H1 (cell line): Measurements from ENCODE around the gene PIERCE2. TPM values are rescaled to one million over a fixed set of nuclear protein-coding genes. Genes with fewer than 3 reads are reported as not detected.

Experiments
- CTCF ChIA-PET: fragments of 300-600 bp; sonication (Branson Sonifier 250); formaldehyde crosslinking; loops from one replicate; lab custom pipeline; 2021; ENCODE audit not compliant: partially characterized antibody; lab: Charles Lee
- POLR2A ChIA-PET: fragments of 300-600 bp; sonication (Branson Sonifier 250); formaldehyde crosslinking; loops from one replicate; lab custom pipeline; 2021; ENCODE audit warnings: inconsistent platforms; ENCODE audit not compliant: partially characterized antibody; lab: Charles Lee
- DNase-seq, 2 experiments: peaks; one replicate each; pipeline versions ENCODE4 v3.0.0 to v3.0.0-alpha.2; 2010 to 2022; ENCODE audit warnings: low spot score in 2 of 2, low read depth in 1 of 2, mixed read lengths in 1 of 2
- FAIRE-seq: peaks from 2 replicates; lab custom pipeline; 2011; peaks lifted over from hg19 to GRCh38; lab: Jason Lieb, UNC
- H2AFZ ChIP-seq: 2 replicates; pipeline ENCODE4 v1.8.1; 2012; ENCODE audit warnings: low read length, inconsistent platforms
- H2AK5ac ChIP-seq: 2 replicates; pipeline ENCODE4 v1.6.1; 2013; ENCODE audit warnings: low read depth, low read length
- H2BK120ac ChIP-seq: replicated peaks from 2 replicates; pipeline ENCODE3; 2013; ENCODE audit warnings: low read depth, low read length, inconsistent platforms
- H2BK12ac ChIP-seq: 2 replicates; pipeline ENCODE4 v1.6.1; 2013; ENCODE audit warnings: low read depth, low read length
- H2BK15ac ChIP-seq: 2 replicates; pipeline ENCODE4 v1.6.1; 2013; ENCODE audit warnings: low read length
- H2BK20ac ChIP-seq: 2 replicates; pipeline ENCODE4 v1.6.1; 2013; ENCODE audit warnings: low read length
- H2BK5ac ChIP-seq: 2 replicates; pipeline ENCODE4 v1.6.1; 2013; ENCODE audit warnings: low read depth, low read length
- H3K14ac ChIP-seq: 2 replicates; pipeline ENCODE4 v1.6.1; 2013; ENCODE audit warnings: inconsistent platforms; ENCODE audit not compliant: insufficient read length
- H3K18ac ChIP-seq: 2 replicates; pipeline ENCODE4 v1.6.1; 2013; ENCODE audit warnings: low read length; ENCODE audit errors: extremely low read depth
- H3K23ac ChIP-seq: 2 replicates; pipeline ENCODE4 v1.6.1; 2013; ENCODE audit warnings: inconsistent platforms; ENCODE audit not compliant: insufficient read length
- H3K23me2 ChIP-seq: 2 replicates; pipeline ENCODE4 v1.6.1; 2013; ENCODE audit warnings: low read depth, low read length
- H3K27ac ChIP-seq: 2 replicates; pipeline ENCODE4 v1.6.1; 2011; ENCODE audit warnings: low read depth, low read length, inconsistent platforms
- H3K27me3 ChIP-seq, 4 experiments: replicated peaks in 1 of 4; 1 replicate in 1 of 4; 2 replicates in 3 of 4; pipeline versions ENCODE4 v1.6.1 to v1.8.1; 2011 to 2013; ENCODE audit warnings: low read length in 3 of 4, mild to moderate bottlenecking in 3 of 4, inconsistent platforms in 2 of 4, mixed read lengths in 2 of 4, moderate library complexity in 1 of 4; ENCODE audit not compliant: control insufficient read depth in 3 of 4, insufficient read depth in 3 of 4; ENCODE audit errors: extremely low read depth in 1 of 4
- H3K36me3 ChIP-seq, 4 experiments: 2 replicates each; pipeline versions ENCODE4 v1.6.1 to v1.8.1; 2011 to 2013; ENCODE audit warnings: mild to moderate bottlenecking in 4 of 4, low read length in 3 of 4, moderate library complexity in 2 of 4, control low read depth in 1 of 4, inconsistent platforms in 1 of 4; ENCODE audit not compliant: insufficient read depth in 4 of 4, control insufficient read depth in 2 of 4
- H3K4ac ChIP-seq: replicated peaks from 2 replicates; pipeline ENCODE3; 2013; ENCODE audit warnings: low read length, low read depth, mixed read lengths, inconsistent platforms; ENCODE audit not compliant: insufficient read length
- H3K4me1 ChIP-seq, 4 experiments: replicated peaks in 1 of 4; 1 replicate in 1 of 4; 2 replicates in 3 of 4; pipeline versions ENCODE4 v1.6.1 to v1.8.1; 2011 to 2013; ENCODE audit warnings: low read length in 3 of 4, inconsistent platforms in 2 of 4, mixed read lengths in 1 of 4; ENCODE audit not compliant: insufficient read depth in 4 of 4, control insufficient read depth in 3 of 4
- H3K4me2 ChIP-seq, 2 experiments: 2 replicates each; pipeline versions ENCODE4 v1.6.1 to v1.8.1; 2011 to 2013; ENCODE audit warnings: low read depth in 2 of 2, low read length in 2 of 2, control low read depth in 1 of 2, inconsistent platforms in 1 of 2, mild to moderate bottlenecking in 1 of 2; ENCODE audit not compliant: insufficient read depth in 1 of 2
- H3K4me3 ChIP-seq, 4 experiments: fragments of 200-600, 300-600 bp in 1 of 4; sonication (generic), shearing (Covaris generic), sonication (Bioruptor Twin) in 1 of 4; 2 replicates each; pipeline versions ENCODE4 v1.5.1 to v1.8.1; 2011 to 2016; ENCODE audit warnings: low read length in 4 of 4, low read depth in 3 of 4, control low read depth in 2 of 4, inconsistent platforms in 2 of 4, mild to moderate bottlenecking in 2 of 4, mixed read lengths in 1 of 4, moderate library complexity in 1 of 4; ENCODE audit not compliant: insufficient read depth in 2 of 4; ENCODE audit errors: extremely low read depth in 1 of 4
- H3K56ac ChIP-seq: replicated peaks from 2 replicates; pipeline ENCODE3; 2013; ENCODE audit warnings: low read depth, mild to moderate bottlenecking, mixed read lengths, low read length, inconsistent platforms; ENCODE audit not compliant: insufficient read length
- H3K79me1 ChIP-seq: 2 replicates; pipeline ENCODE4 v1.6.1; 2013; ENCODE audit warnings: low read depth, low read length, control low read depth
- H3K79me2 ChIP-seq, 2 experiments: 2 replicates each; pipeline versions ENCODE4 v1.6.1 to v1.8.1; 2012 to 2013; ENCODE audit warnings: low read length in 2 of 2, mild to moderate bottlenecking in 2 of 2, inconsistent platforms in 1 of 2; ENCODE audit not compliant: insufficient read depth in 2 of 2, control insufficient read depth in 1 of 2
- H3K9ac ChIP-seq, 4 experiments: replicated peaks in 1 of 4; 1 replicate in 1 of 4; 2 replicates in 3 of 4; pipeline versions ENCODE4 v1.6.1 to v1.8.1; 2011 to 2013; ENCODE audit warnings: low read depth in 3 of 4, low read length in 3 of 4, control low read depth in 2 of 4, mild to moderate bottlenecking in 2 of 4, moderate library complexity in 2 of 4, inconsistent platforms in 1 of 4; ENCODE audit errors: extremely low read depth in 1 of 4
- H3K9me3 ChIP-seq, 2 experiments: 2 replicates each; pipeline versions ENCODE4 v1.6.1 to v1.8.1; 2012 to 2013; ENCODE audit warnings: mild to moderate bottlenecking in 2 of 2, moderate library complexity in 2 of 2, control low read depth in 1 of 2, inconsistent platforms in 1 of 2, low read depth in 1 of 2, low read length in 1 of 2, mixed read lengths in 1 of 2; ENCODE audit not compliant: insufficient read depth in 2 of 2
- H4K20me1 ChIP-seq, 2 experiments: replicated peaks in 1 of 2; 2 replicates each; pipeline versions ENCODE3 to v1.8.1; 2011 to 2013; ENCODE audit warnings: inconsistent platforms in 2 of 2, low read length in 2 of 2, mild to moderate bottlenecking in 1 of 2; ENCODE audit not compliant: insufficient read depth in 2 of 2, control insufficient read depth in 1 of 2
- H4K5ac ChIP-seq: 2 replicates; pipeline ENCODE4 v1.6.1; 2013; ENCODE audit warnings: low read length, low read depth, mixed read lengths, inconsistent platforms; ENCODE audit not compliant: insufficient read length
- H4K8ac ChIP-seq: 2 replicates; pipeline ENCODE4 v1.8.0; 2013; ENCODE audit warnings: mild to moderate bottlenecking, moderate library complexity, low read length, inconsistent platforms; ENCODE audit not compliant: insufficient read depth; ENCODE audit errors: extremely low read depth
- H4K91ac ChIP-seq: replicated peaks from 2 replicates; pipeline ENCODE3; 2013; ENCODE audit warnings: low read length, mixed read lengths, inconsistent platforms; ENCODE audit not compliant: insufficient read length
- ATF3 ChIP-seq: IDR thresholded peaks from 2 replicates; pipeline ENCODE4 v1.6.1; 2011; ENCODE audit warnings: low read depth, mild to moderate bottlenecking, low read length; ENCODE audit not compliant: insufficient read depth
- BACH1 ChIP-seq: IDR thresholded peaks from 2 replicates; pipeline ENCODE4 v1.6.1; 2012; ENCODE audit warnings: low read length, improper control_type of control experiment
- BRCA1 ChIP-seq: IDR thresholded peaks from 2 replicates; pipeline ENCODE4 v1.6.1; 2012; ENCODE audit warnings: low read depth, low read length, improper control_type of control experiment
- CHD1 ChIP-seq: IDR thresholded peaks from 2 replicates; pipeline ENCODE4 v1.6.1; 2012; ENCODE audit warnings: low read depth, low read length, improper control_type of control experiment
- CREB1 ChIP-seq: IDR thresholded peaks from 2 replicates; pipeline ENCODE4 v1.6.1; 2012; ENCODE audit warnings: inconsistent platforms
- GTF2F1 ChIP-seq: IDR thresholded peaks from 2 replicates; pipeline ENCODE4 v1.6.1; 2012; ENCODE audit warnings: low read depth, low read length, improper control_type of control experiment, borderline replicate concordance
- KDM1A ChIP-seq: fragments of 200-600, 300-600 bp; sonication (generic); IDR thresholded peaks from 2 replicates; pipeline ENCODE4 v1.7.1; 2016; ENCODE audit warnings: mild to moderate bottlenecking, low read length, borderline replicate concordance
- KDM4A ChIP-seq: IDR thresholded peaks from one replicate; pipeline ENCODE4 v1.7.1; 2012; ENCODE audit warnings: low read depth, mild to moderate bottlenecking, moderate library complexity, low read length, inconsistent platforms; ENCODE audit not compliant: severe bottlenecking
- POLR2AphosphoS5 ChIP-seq: IDR thresholded peaks from 2 replicates; pipeline ENCODE4 v1.6.1; 2011; ENCODE audit warnings: low read depth, low read length
- RNF2 ChIP-seq: fragments of 200-900, 300-1000 bp; sonication (generic); IDR thresholded peaks from 2 replicates; pipeline ENCODE4 v1.7.1; 2016; ENCODE audit warnings: borderline replicate concordance, low read depth, mild to moderate bottlenecking, antibody characterized with exemption, low read length; ENCODE audit not compliant: poor library complexity, severe bottlenecking; ENCODE audit errors: missing control alignments
- WGBS, 2 experiments: shearing (Covaris generic) in 1 of 2; methylation state at CpG; one replicate each; pipeline versions ENCODE4 v1.1.6 to v1.1.7; 2013 to 2015; ENCODE audit warnings: low lambda C conversion rate in 2 of 2, mixed read lengths in 2 of 2, inconsistent platforms in 1 of 2, low coverage in 1 of 2, missing lambda C conversion rate in 1 of 2; ENCODE audit not compliant: insufficient replicate concordance in 2 of 2, insufficient coverage in 1 of 2, insufficient read length in 1 of 2; ENCODE audit errors: extremely low coverage in 1 of 2, missing lambda C conversion rate in 1 of 2; 5-methylcytosine and 5-hydroxymethylcytosine counted together
- polyA plus RNA-seq, 7 experiments: library from polyadenylated mRNA; depleted of rRNA in 3 of 7; stranded (reverse) in 5 of 7; unstranded in 2 of 7; fragments of >200 nt in 5 of 7; fragments of 200-250 nt in 2 of 7; gene quantifications; 1 replicate in 5 of 7; 2 replicates in 1 of 7; 4 replicates in 1 of 7; pipeline versions ENCODE4 v1.2.1 to v1.2.3, GENCODE V29; 2011 to 2013; ENCODE audit warnings: missing spikeins in 2 of 7, mixed read lengths in 2 of 7
- total RNA-seq: library from RNA; stranded (reverse); fragmentation: NEBNext Ultra II Directional; extraction: Animal tissue kit (Norgen Biotek cat#: 25700); gene quantifications from 2 replicates; pipeline ENCODE4 v1.2.1, GENCODE V29; 2021
- TF ChIP-seq, protein P1 (sequence below): IDR thresholded peaks from 2 replicates; pipeline ENCODE4 v1.6.1; 2012; ENCODE audit warnings: inconsistent platforms
- TF ChIP-seq, protein P2 (sequence below): IDR thresholded peaks from 2 replicates; pipeline ENCODE4 v1.6.1; 2012; ENCODE audit warnings: inconsistent platforms

The PIERCE2 gene
- total and polyA plus RNA-seq, 2 of the 8 experiments (the other 6 are each of a cell fraction or from before 2014, with no cell fraction given): 1.9 to 2.7 TPM

- H3K14ac ChIP-seq: no peak overlapping the region
- no peak for FAIRE-seq
- H3K4me3 ChIP-seq: no peak overlapping the region
- WGBS, 2 experiments: 84% methylated on average over 2 of the region's 2 CpGs; no CpG with 5 or more reads in 1 of the 2 experiments
- H4K20me1 ChIP-seq: no peaks in the 10 kb centered on the region
- no peak overlapping the region for H3K27ac ChIP-seq
- H4K5ac ChIP-seq: no peak overlapping the region
- H2BK12ac ChIP-seq: no peak overlapping the region
- H4K8ac ChIP-seq: no peak overlapping the region
- no peak for DNase-seq
- H2BK15ac ChIP-seq: no peak overlapping the region
- H2BK5ac ChIP-seq: no peak overlapping the region
- H3K23ac ChIP-seq: no peak overlapping the region
- H3K18ac ChIP-seq: no peak overlapping the region
- no peak overlapping the region for H2AFZ ChIP-seq
- no peak overlapping the region for H4K91ac ChIP-seq
- H3K27me3 ChIP-seq: no peaks in the 10 kb centered on the region
- no peak overlapping the region for H3K9ac ChIP-seq
- H3K4me1 ChIP-seq: no peaks in the 10 kb centered on the region
- ChIA-PET POLR2A (no interaction called here), CTCF (no interaction called here)
- no peaks in the 10 kb centered on the region for H3K36me3 ChIP-seq
- H3K9me3 ChIP-seq: no peaks in the 10 kb centered on the region; a peak in 1 of 4 replicates
- H3K56ac ChIP-seq: no peak overlapping the region
- no peak overlapping the region for H2BK20ac ChIP-seq
- no peaks in the 10 kb centered on the region for H3K79me1 ChIP-seq
- no peak overlapping the region for H3K4me2 ChIP-seq
- no peak overlapping the region for H2AK5ac ChIP-seq
- H2BK120ac ChIP-seq: no peak overlapping the region
- H3K23me2 ChIP-seq: no peaks in the 10 kb centered on the region; the same call in 1 of the 2 replicates
- no peak overlapping the region for H3K4ac ChIP-seq
- no peaks in the 10 kb centered on the region for H3K79me2 ChIP-seq
- TF ChIP-seq ATF3 (no peak), CREB1 (no peak), POLR2AphosphoS5 (no peak), RNF2 (no peak), BACH1 (no peak), BRCA1 (no peak), CHD1 (no peak), KDM1A (no peak), KDM4A (no peak), GTF2F1 (no peak)
- TF ChIP-seq, protein P1, sequence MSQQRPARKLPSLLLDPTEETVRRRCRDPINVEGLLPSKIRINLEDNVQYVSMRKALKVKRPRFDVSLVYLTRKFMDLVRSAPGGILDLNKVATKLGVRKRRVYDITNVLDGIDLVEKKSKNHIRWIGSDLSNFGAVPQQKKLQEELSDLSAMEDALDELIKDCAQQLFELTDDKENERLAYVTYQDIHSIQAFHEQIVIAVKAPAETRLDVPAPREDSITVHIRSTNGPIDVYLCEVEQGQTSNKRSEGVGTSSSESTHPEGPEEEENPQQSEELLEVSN: no peak
- TF ChIP-seq, protein P2, sequence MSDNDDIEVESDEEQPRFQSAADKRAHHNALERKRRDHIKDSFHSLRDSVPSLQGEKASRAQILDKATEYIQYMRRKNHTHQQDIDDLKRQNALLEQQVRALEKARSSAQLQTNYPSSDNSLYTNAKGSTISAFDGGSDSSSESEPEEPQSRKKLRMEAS: no peak
Observed at GRCh38 chr15:55383687-55384086, 24.6 kb upstream of the PIERCE2 start.
